Esophagus squamous epithelium (tissue), 5 donors: ENCODE data around the gene ZNF695. TPM values are rescaled to one million over a fixed set of nuclear protein-coding genes. Genes with fewer than 3 reads are reported as not detected.

ENCODE experiments used
- DNase-seq: peaks from one replicate; lab custom pipeline; 2025; lab: John Stamatoyannopoulos, UW
- H3K27ac ChIP-seq, 4 donors: fragments of 200-600 bp; sonication (generic); one replicate each; pipeline ENCODE4 v1.5.1; 2016 to 2019; ENCODE audit warnings: mild to moderate bottlenecking in 1 of 4
- H3K27me3 ChIP-seq, 4 donors: fragments of 200-600 bp; sonication (generic); 1 replicate in 3 of 4; 2 replicates in 1 of 4; pipeline versions ENCODE4 v1.5.1 to v1.6.0; 2017 to 2021; ENCODE audit warnings: antibody characterized with exemption in 1 of 4
- H3K36me3 ChIP-seq, 3 donors: fragments of 200-600 bp; sonication (generic); one replicate each; pipeline ENCODE4 v1.5.1; 2016 to 2019
- H3K4me1 ChIP-seq, 3 donors: fragments of 200-600 bp; sonication (generic); one replicate each; pipeline ENCODE4 v1.5.1; 2017 to 2019
- H3K4me3 ChIP-seq, 4 donors: fragments of 200-600 bp; sonication (generic); 1 replicate in 3 of 4; 2 replicates in 1 of 4; pipeline ENCODE4 v1.5.1; 2016 to 2019; ENCODE audit warnings: mild to moderate bottlenecking in 2 of 4, moderate library complexity in 1 of 4
- H3K9me3 ChIP-seq, 3 donors: fragments of 200-600 bp; sonication (generic); one replicate each; pipeline ENCODE4 v1.5.1; 2016 to 2019
- CTCF ChIP-seq, 6 experiments: fragments of 450-650 bp in 4 of 6; fragments of 200-600 bp in 2 of 6; sonication (generic) in 2 of 6; IDR thresholded peaks; one replicate each; pipeline ENCODE4 v1.5.1; 2016 to 2019; ENCODE audit warnings: antibody characterized with exemption in 6 of 6, mild to moderate bottlenecking in 4 of 6, moderate library complexity in 4 of 6
- POLR2A ChIP-seq, 4 donors: fragments of 450-650 bp; IDR thresholded peaks; one replicate each; pipeline ENCODE4 v1.6.1; 2017; ENCODE audit warnings: antibody characterized with exemption in 4 of 4, mild to moderate bottlenecking in 4 of 4, moderate library complexity in 3 of 4
- WGBS, 2 donors: methylation state at CpG; one replicate each; pipeline ENCODE4 v1.1.5; 2018; 5-methylcytosine and 5-hydroxymethylcytosine counted together
- intact Hi-C: fragments of 100-400 bp; cut with DNase I; formaldehyde crosslinking; loops from one replicate; pipeline ENCODE4 v1.15.0; 2022
- total RNA-seq, 4 donors: library from RNA; depleted of rRNA; stranded (reverse); fragments of >200 nt; gene quantifications; one replicate each; pipeline ENCODE4 v1.1.0, GENCODE V29; 2016
- donor health status: DM: yes; HTN: yes; CAD: no.

The ZNF695 gene
- under 1 TPM; 0.15 to 0.76 (median 0.31) TPM for total RNA-seq

- TF ChIP-seq CTCF (IDR thresholded peaks at IDR 0.05) (no peak), POLR2A (IDR thresholded peaks at IDR 0.05) (no peak)
- DNase-seq = peak; percentile 24
- peak within 1 kb of the TSS; percentile 51 to 71 (median 61) for H3K4me3 ChIP-seq
- WGBS, 2 donors = 7 to 8% methylated on average over 10 to 38 of the region's 58 CpGs
- H3K36me3 ChIP-seq = no peaks in the 10 kb centered on the region
- peak within 1 kb of the TSS in 1 of 4 donors; percentile 49 for H3K27ac ChIP-seq
- H3K9me3 ChIP-seq = peaks cover 0 to 5% (median 0%) of the 10 kb centered on the region in 3 donors
- intact Hi-C loops = no loop called here
- H3K27me3 ChIP-seq = no peaks in the 10 kb centered on the region
- peaks cover 0 to 11% (median 0%) of the 10 kb centered on the region in 3 donors for H3K4me1 ChIP-seq
Observed at GRCh38 chr1:247007511-247008405, at the start of gene ZNF695. Gene ZNF695 (minus strand): TSS chr1:247008057. CDS start chr1:247007908, 149 bp downstream.

GRCh38 chr1:247056071-247056470 lies 48.2 kb upstream of the ZNF695 start:
- Histone ChIP-seq H3K9me3 (peaks cover 0 to 68% (median 48%) of the 10 kb centered on the region in 3 donors), H3K4me1 (no peaks in the 10 kb centered on the region), H3K27ac (no peak overlapping the region), H3K27me3 (no peaks in the 10 kb centered on the region), H3K4me3 (no peak overlapping the region), H3K36me3 (peaks cover 0 to 5% (median 0%) of the 10 kb centered on the region in 3 donors)
- 69 to 82% methylated on average over 2 of the region's 2 CpGs for WGBS, 2 donors
- TF ChIP-seq CTCF (IDR thresholded peaks at IDR 0.05) = no peak
- TF ChIP-seq POLR2A (IDR thresholded peaks at IDR 0.05) = no peak
- DNase-seq = no peak
- intact Hi-C loops = no loop called here

GRCh38 chr1:247054992-247055415 lies 47.1 kb upstream of the ZNF695 start:
- Histone ChIP-seq H3K4me1 (no peaks in the 10 kb centered on the region), H3K4me3 (no peak overlapping the region), H3K9me3 (peaks cover 0 to 78% (median 58%) of the 10 kb centered on the region in 3 donors), H3K36me3 (no peaks in the 10 kb centered on the region), H3K27ac (no peak overlapping the region), H3K27me3 (no peaks in the 10 kb centered on the region)
- no peak for DNase-seq
- intact Hi-C loops = no loop called here
- TF ChIP-seq CTCF (IDR thresholded peaks at IDR 0.05) = no peak
- TF ChIP-seq POLR2A (IDR thresholded peaks at IDR 0.05) = no peak
- 18 to 40% methylated on average over 2 of the region's 2 CpGs for WGBS, 2 donors

GRCh38 chr1:247047702-247048101 lies 39.8 kb upstream of the ZNF695 start:
- intact Hi-C loops = no loop called here
- Histone ChIP-seq H3K4me3 (no peak overlapping the region), H3K9me3 (peaks cover 0 to 71% (median 48%) of the 10 kb centered on the region in 3 donors), H3K4me1 (no peaks in the 10 kb centered on the region), H3K36me3 (no peaks in the 10 kb centered on the region), H3K27me3 (no peaks in the 10 kb centered on the region), H3K27ac (no peak overlapping the region)
- TF ChIP-seq POLR2A (IDR thresholded peaks at IDR 0.05) = no peak
- no peak for TF ChIP-seq CTCF (IDR thresholded peaks at IDR 0.05)
- WGBS, 2 donors = 100% methylated on average over 2 of the region's 2 CpGs
- DNase-seq = no peak

GRCh38 chr1:247047260-247047659 lies 39.4 kb upstream of the ZNF695 start:
- Histone ChIP-seq H3K36me3 (no peaks in the 10 kb centered on the region), H3K9me3 (peaks cover 0 to 71% (median 44%) of the 10 kb centered on the region in 3 donors), H3K27ac (no peak overlapping the region), H3K27me3 (no peaks in the 10 kb centered on the region), H3K4me1 (no peaks in the 10 kb centered on the region), H3K4me3 (no peak overlapping the region)
- WGBS, 2 donors = 86 to 91% methylated on average over 2 of the region's 2 CpGs
- intact Hi-C loops = no loop called here
- no peak for DNase-seq
- TF ChIP-seq POLR2A (IDR thresholded peaks at IDR 0.05) (no peak), CTCF (IDR thresholded peaks at IDR 0.05) (no peak)
